ENCODE measurements around the gene SNAPIN.

Gene SNAPIN

DNA sequence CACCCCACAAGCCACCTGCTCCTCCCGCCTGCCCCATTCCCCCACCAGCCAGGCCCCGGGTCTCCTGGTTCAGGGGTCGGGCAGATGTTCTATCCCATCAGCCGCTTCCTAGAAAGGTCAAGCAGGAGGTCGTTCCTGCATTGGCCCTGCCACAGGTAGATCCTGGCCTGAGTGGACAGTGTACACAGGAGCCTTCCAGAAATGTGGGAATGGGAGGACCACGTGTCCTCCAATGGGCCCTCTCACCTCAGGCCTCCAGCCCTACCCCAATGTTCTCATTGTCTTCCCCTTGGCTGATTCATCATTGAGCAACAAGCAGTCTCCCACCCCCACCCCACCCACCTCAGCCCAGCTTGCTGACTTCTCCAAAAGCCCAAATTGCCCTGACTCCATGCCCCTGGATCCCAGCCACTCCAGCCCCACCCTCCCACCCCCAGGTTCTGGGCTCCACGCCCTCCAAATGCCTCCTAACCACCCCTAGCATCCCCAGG is 47.6 kb upstream of the SNAPIN start:
- DNase-seq (ENCODE audit: low spot score), result peak; percentile 80
- no peaks in the 10 kb centered on the region for H3K9me3 ChIP-seq (ENCODE audit: severe bottlenecking)
- H3K27me3 ChIP-seq (ENCODE audit: insufficient read depth, poor library complexity, severe bottlenecking), result no peaks in the 10 kb centered on the region
- TF ChIP-seq, protein P1, sequence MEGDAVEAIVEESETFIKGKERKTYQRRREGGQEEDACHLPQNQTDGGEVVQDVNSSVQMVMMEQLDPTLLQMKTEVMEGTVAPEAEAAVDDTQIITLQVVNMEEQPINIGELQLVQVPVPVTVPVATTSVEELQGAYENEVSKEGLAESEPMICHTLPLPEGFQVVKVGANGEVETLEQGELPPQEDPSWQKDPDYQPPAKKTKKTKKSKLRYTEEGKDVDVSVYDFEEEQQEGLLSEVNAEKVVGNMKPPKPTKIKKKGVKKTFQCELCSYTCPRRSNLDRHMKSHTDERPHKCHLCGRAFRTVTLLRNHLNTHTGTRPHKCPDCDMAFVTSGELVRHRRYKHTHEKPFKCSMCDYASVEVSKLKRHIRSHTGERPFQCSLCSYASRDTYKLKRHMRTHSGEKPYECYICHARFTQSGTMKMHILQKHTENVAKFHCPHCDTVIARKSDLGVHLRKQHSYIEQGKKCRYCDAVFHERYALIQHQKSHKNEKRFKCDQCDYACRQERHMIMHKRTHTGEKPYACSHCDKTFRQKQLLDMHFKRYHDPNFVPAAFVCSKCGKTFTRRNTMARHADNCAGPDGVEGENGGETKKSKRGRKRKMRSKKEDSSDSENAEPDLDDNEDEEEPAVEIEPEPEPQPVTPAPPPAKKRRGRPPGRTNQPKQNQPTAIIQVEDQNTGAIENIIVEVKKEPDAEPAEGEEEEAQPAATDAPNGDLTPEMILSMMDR (IDR thresholded peaks at IDR 0.05; ENCODE audit: poor library complexity, severe bottlenecking), result no peak
- ATAC-seq (ENCODE audit: low read depth), result peak; percentile 18
- peaks cover 30% of the 10 kb centered on the region for H3K4me1 ChIP-seq (ENCODE audit: insufficient read depth, poor library complexity, severe bottlenecking)
- H3K27ac ChIP-seq (ENCODE audit: poor library complexity, severe bottlenecking), result peak overlapping the region; percentile 98
- H3K36me3 ChIP-seq (ENCODE audit: low read depth), result peaks cover 52% of the 10 kb centered on the region
- peak overlapping the region; percentile 66 for H3K4me3 ChIP-seq (ENCODE audit: severe bottlenecking)

DNA sequence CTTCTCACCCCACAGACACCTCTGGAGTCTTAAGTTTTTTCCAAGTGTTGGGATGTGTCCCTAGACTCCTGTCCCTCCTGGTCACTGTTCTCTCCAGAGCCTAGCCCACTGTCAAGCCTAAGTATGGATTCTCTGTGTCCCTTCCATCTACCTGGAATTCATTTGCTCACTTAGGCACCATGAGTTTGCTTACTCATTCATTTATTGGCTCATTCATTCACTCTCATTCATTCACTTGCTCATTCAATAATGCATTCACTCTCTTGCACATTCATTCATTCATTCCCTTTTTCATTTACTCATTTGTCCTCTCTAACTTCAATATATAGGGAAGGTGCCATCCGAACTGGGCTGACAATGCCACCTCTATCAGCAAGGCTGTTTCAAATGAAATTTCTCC is 47.1 kb upstream of the SNAPIN start:
- TF ChIP-seq, protein P1 (IDR thresholded peaks at IDR 0.05; ENCODE audit: poor library complexity, severe bottlenecking), result no peak
- Histone ChIP-seq H3K9me3 (ENCODE audit: severe bottlenecking) (no peaks in the 10 kb centered on the region), H3K36me3 (ENCODE audit: low read depth) (peaks cover 50% of the 10 kb centered on the region), H3K27me3 (ENCODE audit: insufficient read depth, poor library complexity, severe bottlenecking) (no peaks in the 10 kb centered on the region), H3K27ac (ENCODE audit: poor library complexity, severe bottlenecking) (peak overlapping the region; percentile 98), H3K4me1 (ENCODE audit: insufficient read depth, poor library complexity, severe bottlenecking) (peaks cover 31% of the 10 kb centered on the region), H3K4me3 (ENCODE audit: severe bottlenecking) (peak overlapping the region; percentile 66)
- ATAC-seq (ENCODE audit: low read depth) (no peak), DNase-seq (ENCODE audit: low spot score) (no peak)

DNA sequence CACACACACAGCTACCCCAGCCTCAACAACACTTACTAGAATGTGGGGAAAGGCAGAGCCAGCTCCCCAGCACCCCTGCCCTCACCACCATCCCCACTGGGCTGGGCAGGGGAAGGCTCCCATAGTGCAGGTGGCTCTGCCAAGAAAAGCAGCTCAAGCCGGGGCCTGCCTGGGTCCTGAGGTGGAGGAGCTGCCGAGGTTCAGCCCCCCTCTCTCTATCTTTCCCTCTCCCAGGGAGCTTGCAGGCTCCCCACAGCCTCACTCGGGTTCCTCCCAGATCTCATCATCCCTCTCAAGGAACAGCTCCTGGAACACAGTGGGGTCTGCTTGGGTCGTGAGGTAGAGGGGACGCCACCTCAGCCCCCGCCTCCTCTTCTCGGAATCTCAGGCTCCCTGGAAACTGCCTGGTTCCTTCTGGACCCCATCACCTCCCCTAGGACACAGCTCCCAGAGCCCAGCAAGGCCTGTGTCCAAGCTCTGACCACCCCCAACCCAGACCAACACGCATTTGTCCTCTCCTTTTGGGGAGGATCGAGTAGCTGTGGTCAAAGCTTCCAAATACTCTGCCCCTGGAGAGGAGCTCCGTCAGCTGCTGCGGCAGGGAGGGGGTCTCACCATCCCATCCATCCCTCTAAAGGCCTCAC is 46.3 kb upstream of the SNAPIN start:
- peak overlapping the region; percentile 66 for H3K4me3 ChIP-seq (ENCODE audit: severe bottlenecking)
- H3K27ac ChIP-seq (ENCODE audit: poor library complexity, severe bottlenecking), result peak overlapping the region; percentile 98
- no peaks in the 10 kb centered on the region for H3K9me3 ChIP-seq (ENCODE audit: severe bottlenecking)
- no peak for DNase-seq (ENCODE audit: low spot score)
- H3K4me1 ChIP-seq (ENCODE audit: insufficient read depth, poor library complexity, severe bottlenecking), result peaks cover 40% of the 10 kb centered on the region
- H3K27me3 ChIP-seq (ENCODE audit: insufficient read depth, poor library complexity, severe bottlenecking), result no peaks in the 10 kb centered on the region
- no peak for ATAC-seq (ENCODE audit: low read depth)
- H3K36me3 ChIP-seq (ENCODE audit: low read depth), result peaks cover 41% of the 10 kb centered on the region
- TF ChIP-seq, protein P1 (IDR thresholded peaks at IDR 0.05; ENCODE audit: poor library complexity, severe bottlenecking), result no peak

DNA sequence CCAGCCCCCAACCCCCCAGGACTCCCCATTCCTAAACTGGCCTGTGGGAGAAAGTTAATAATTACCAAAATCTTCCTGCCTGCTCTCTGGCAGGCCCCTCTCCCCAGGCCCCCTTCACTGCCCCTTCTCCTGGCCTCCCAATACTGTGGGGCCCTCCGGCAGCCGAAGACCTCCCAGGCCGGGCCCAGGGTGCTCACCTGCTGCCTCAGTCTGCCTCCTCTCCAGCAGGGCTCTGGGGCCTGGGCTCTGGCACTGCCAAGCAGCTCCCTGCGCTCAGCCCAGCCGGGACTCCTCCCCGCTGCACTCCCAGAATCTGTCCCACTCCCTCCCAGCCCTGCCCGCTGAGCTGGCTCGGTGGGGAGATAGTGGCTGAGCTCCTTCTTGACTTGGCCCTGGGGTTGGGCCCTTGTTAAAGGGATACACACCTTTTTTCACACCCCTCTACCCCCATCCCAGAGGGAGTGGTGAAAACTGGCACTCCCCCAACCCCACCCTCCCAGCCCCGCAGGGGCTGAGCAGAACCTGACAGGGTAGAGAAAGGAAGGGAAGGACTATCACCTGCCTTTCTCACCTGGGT is 45.7 kb upstream of the SNAPIN start, which contains the start of gene S100A16:
Gene S100A16, minus strand, starts transcription at position 383 of the 577 bp plus-strand sequence. CDS start 4,986 bp downstream, outside the sequence.
- TF ChIP-seq, protein P1 (IDR thresholded peaks at IDR 0.05; ENCODE audit: poor library complexity, severe bottlenecking), result no peak
- Histone ChIP-seq H3K27me3 (ENCODE audit: insufficient read depth, poor library complexity, severe bottlenecking) (no peaks in the 10 kb centered on the region), H3K4me1 (ENCODE audit: insufficient read depth, poor library complexity, severe bottlenecking) (peaks cover 42% of the 10 kb centered on the region), H3K9me3 (ENCODE audit: severe bottlenecking) (no peaks in the 10 kb centered on the region), H3K36me3 (ENCODE audit: low read depth) (peaks cover 35% of the 10 kb centered on the region), H3K4me3 (ENCODE audit: severe bottlenecking) (peak within 1 kb of the TSS; percentile 66), H3K27ac (ENCODE audit: poor library complexity, severe bottlenecking) (peak within 1 kb of the TSS; percentile 98)
- DNase-seq (ENCODE audit: low spot score), result peak; percentile 89
- peak; percentile 50 for ATAC-seq (ENCODE audit: low read depth)

DNA sequence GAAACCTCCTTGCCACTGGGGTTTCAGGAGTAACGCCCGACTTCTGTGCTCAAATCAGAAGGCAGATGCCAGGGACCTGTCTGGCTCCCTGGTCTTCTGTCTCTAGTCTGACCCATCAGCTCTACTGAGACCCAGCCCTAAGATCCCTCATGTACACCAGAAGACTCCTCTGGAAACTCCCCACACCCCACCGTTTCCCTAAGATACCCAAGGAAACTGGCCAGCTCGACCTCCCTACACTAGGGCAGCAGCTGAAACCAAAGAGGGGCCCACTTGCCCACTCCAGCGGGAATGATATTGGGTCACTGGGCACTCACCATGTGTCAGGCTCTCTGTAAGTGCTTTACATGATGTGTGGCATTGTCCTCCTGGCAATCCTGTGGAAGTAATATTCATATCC is 45.1 kb upstream of the SNAPIN start:
- DNase-seq (ENCODE audit: low spot score) (no peak), ATAC-seq (ENCODE audit: low read depth) (peak; percentile 1)
- Histone ChIP-seq H3K4me1 (ENCODE audit: insufficient read depth, poor library complexity, severe bottlenecking) (peaks cover 39% of the 10 kb centered on the region), H3K4me3 (ENCODE audit: severe bottlenecking) (peak overlapping the region; percentile 66), H3K9me3 (ENCODE audit: severe bottlenecking) (no peaks in the 10 kb centered on the region), H3K27me3 (ENCODE audit: insufficient read depth, poor library complexity, severe bottlenecking) (no peaks in the 10 kb centered on the region), H3K27ac (ENCODE audit: poor library complexity, severe bottlenecking) (peak overlapping the region; percentile 98), H3K36me3 (ENCODE audit: low read depth) (peaks cover 31% of the 10 kb centered on the region)
- TF ChIP-seq, protein P1 (IDR thresholded peaks at IDR 0.05; ENCODE audit: poor library complexity, severe bottlenecking), result no peak

All from RWPE2 (cell line).